Thyroid gland (tissue), 4 donors: ENCODE measurements around the gene EFHD1.

ENCODE experiments used
- POLR2A ChIP-seq, 2 donors: fragments of 450-650 bp; IDR thresholded peaks; one replicate each; pipeline ENCODE4 v1.6.1; 2017; ENCODE audit warnings: antibody characterized with exemption in 2 of 2, mild to moderate bottlenecking in 2 of 2, moderate library complexity in 1 of 2
- TF ChIP-seq, protein P1 (sequence below), 6 experiments: fragments of 200-600 bp in 3 of 6; fragments of 450-650 bp in 3 of 6; sonication (generic) in 3 of 6; IDR thresholded peaks; one replicate each; pipeline ENCODE4 v1.5.1; 2016 to 2019; ENCODE audit warnings: antibody characterized with exemption in 6 of 6, mild to moderate bottlenecking in 2 of 6, inconsistent platforms in 1 of 6, moderate library complexity in 1 of 6

GRCh38 chr2:232615339-232615738 is 18.1 kb upstream of the EFHD1 start:
- TF ChIP-seq POLR2A (IDR thresholded peaks at IDR 0.05): no peak
- TF ChIP-seq, protein P1, sequence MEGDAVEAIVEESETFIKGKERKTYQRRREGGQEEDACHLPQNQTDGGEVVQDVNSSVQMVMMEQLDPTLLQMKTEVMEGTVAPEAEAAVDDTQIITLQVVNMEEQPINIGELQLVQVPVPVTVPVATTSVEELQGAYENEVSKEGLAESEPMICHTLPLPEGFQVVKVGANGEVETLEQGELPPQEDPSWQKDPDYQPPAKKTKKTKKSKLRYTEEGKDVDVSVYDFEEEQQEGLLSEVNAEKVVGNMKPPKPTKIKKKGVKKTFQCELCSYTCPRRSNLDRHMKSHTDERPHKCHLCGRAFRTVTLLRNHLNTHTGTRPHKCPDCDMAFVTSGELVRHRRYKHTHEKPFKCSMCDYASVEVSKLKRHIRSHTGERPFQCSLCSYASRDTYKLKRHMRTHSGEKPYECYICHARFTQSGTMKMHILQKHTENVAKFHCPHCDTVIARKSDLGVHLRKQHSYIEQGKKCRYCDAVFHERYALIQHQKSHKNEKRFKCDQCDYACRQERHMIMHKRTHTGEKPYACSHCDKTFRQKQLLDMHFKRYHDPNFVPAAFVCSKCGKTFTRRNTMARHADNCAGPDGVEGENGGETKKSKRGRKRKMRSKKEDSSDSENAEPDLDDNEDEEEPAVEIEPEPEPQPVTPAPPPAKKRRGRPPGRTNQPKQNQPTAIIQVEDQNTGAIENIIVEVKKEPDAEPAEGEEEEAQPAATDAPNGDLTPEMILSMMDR (IDR thresholded peaks at IDR 0.05): no peak
